ENCODE measurements around the gene CYP26C1. TPM values are rescaled to one million over a fixed set of nuclear protein-coding genes. Genes with fewer than 3 reads are reported as not detected.
A peak's percentile ranks its signal among the peaks of the same experiment; 100 is the strongest.

CYP26C1 gene
- total and polyA plus RNA-seq, 2 of the 4 experiments (the other 2 are of a cell fraction): 0.02 TPM; not detected in 1

GRCh38 chr10:93030409-93030808 is 30.2 kb upstream of the CYP26C1 start:
- DNase-seq: peak; percentile 82

More at GRCh38 chr10:93030409-93030808, 30.2 kb upstream of the CYP26C1 start:
- Histone ChIP-seq H2AK9ac (replicated peaks; ENCODE audit: low read depth, low read length, poor library complexity) (no peak overlapping the region), H2AK5ac (ENCODE audit: low read depth, low read length) (no peak overlapping the region), H3K4me2 (ENCODE audit: low read depth, low read length) (0 out of 2 replicates have a peak overlapping the region, but pooled peaks have one; percentile 46), H2AFZ (replicated peaks; ENCODE audit: low read length, poor library complexity) (no peak overlapping the region), H4K8ac (ENCODE audit: low read depth in 2 of 2, low read length in 2 of 2) (peak overlapping the region; percentile 51 to 92; a peak in 1 of 4 replicates), H2BK15ac (ENCODE audit: low read depth, low read length) (peak overlapping the region; percentile 83; the same call in 1 of the 3 replicates), H3K4ac (ENCODE audit: low read depth, low read length) (peak overlapping the region; percentile 93), H3K56ac (ENCODE audit: extremely low read depth, insufficient read depth, low read length) (0 out of 2 replicates have a peak overlapping the region, but pooled peaks have one; percentile 97), H3K36me3 (ENCODE audit: control insufficient read depth, insufficient read depth, low read length) (no peaks in the 10 kb centered on the region), H3K4me1 (ENCODE audit: control insufficient read depth, insufficient read depth, low read length) (peaks cover 12% of the 10 kb centered on the region), H4K20me1 (ENCODE audit: insufficient read depth, low read length) (no peaks in the 10 kb centered on the region), H4K91ac (ENCODE audit: insufficient read depth, low read depth, low read length) (no peak overlapping the region), H2BK20ac (ENCODE audit: low read depth, low read length) (no peak overlapping the region), H3K18ac (ENCODE audit: low read depth, low read length) (0 out of 2 replicates have a peak overlapping the region, but pooled peaks have one; percentile 54), H3K23ac (ENCODE audit: low read depth, low read length) (no peak overlapping the region), H3K9me3 (ENCODE audit: control insufficient read depth, insufficient read depth, low read length) (peaks cover 2% of the 10 kb centered on the region), H3K79me1 (ENCODE audit: low read depth in 1 of 2, low read length in 2 of 2) (no peaks in the 10 kb centered on the region; a peak in 1 of 4 replicates), H2BK5ac (ENCODE audit: low read depth, low read length, poor library complexity, severe bottlenecking) (peak overlapping the region; percentile 99), H3K14ac (replicated peaks; ENCODE audit: low read depth, low read length) (no peak overlapping the region), H3K27me3 (ENCODE audit: control insufficient read depth, insufficient read depth, low read length) (no peaks in the 10 kb centered on the region), H3K4me3 (ENCODE audit: insufficient read depth, low read depth, low read length) (no peak overlapping the region), H3K9ac (ENCODE audit: low read depth, low read length) (no peak overlapping the region), H3K9me1 (ENCODE audit: insufficient read depth, low read length) (0 out of 2 replicates have a peak, but pooled peaks cover 6% of the 10 kb centered on the region), H2BK120ac (ENCODE audit: low read depth, low read length) (peak overlapping the region; percentile 94), H3K27ac (ENCODE audit: insufficient read depth, low read length) (peak overlapping the region; percentile 100), H4K5ac (ENCODE audit: low read depth, low read length) (no peak overlapping the region)
- no peak for TF ChIP-seq POLR2A (IDR thresholded peaks at IDR 0.05; ENCODE audit: low read depth, low read length)
- TF ChIP-seq FOS (IDR thresholded peaks at IDR 0.05; ENCODE audit: low read depth, low read length): peak; percentile 85; the same call in 1 of the 2 replicates
- peak; percentile 79 for TF ChIP-seq CEBPB (IDR thresholded peaks at IDR 0.05; ENCODE audit: low read depth, low read length)
- intact Hi-C loops (cut with micrococcal nuclease): no loop called here
- peak; percentile 95 for ATAC-seq (ENCODE audit: low read depth)
- CTCF ChIA-PET: interaction anchor here (0.6 kb wide), 1 partner anchor 980 kb away, joined by 4 read pairs; no protein-coding TSS in a partner anchor
- dilution Hi-C loops (cut with HindIII; ENCODE audit: low sequenced_read_pairs, unreplicated experiment): no loop called here
- in situ Hi-C loops (cut with MboI; ENCODE audit: low sequenced_read_pairs): no loop called here
- POLR2A ChIA-PET (ENCODE audit: unreplicated experiment): no interaction called here
- BruUV-seq (replicated peaks): no TSS peak
